ENCODE results near the gene STPG1. TPM values are rescaled to one million over a fixed set of nuclear protein-coding genes. Genes with fewer than 3 reads are reported as not detected.

Gene STPG1
- total and polyA plus RNA-seq, 9 of the 15 experiments (the other 6 are each of a cell fraction or from before 2014, with no cell fraction given) = 5.0 to 11.9 (median 8.3) TPM

GRCh38 chr1:24411963-24412362 is 1.6 kb downstream of the STPG1 start (continued):
- no peak for TF ChIP-seq POLR2AphosphoS2 (IDR thresholded peaks at IDR 0.05; ENCODE audit: low read length)
- TF ChIP-seq GATA2 (CRISPR knock-in tag; IDR thresholded peaks at IDR 0.05) = peak; percentile 67; the same call in 1 of the 2 replicates
- TF ChIP-seq CEBPG (CRISPR knock-in tag; IDR thresholded peaks at IDR 0.05) = peak; percentile 38; the same call in 1 of the 2 replicates
- no peak for TF ChIP-seq CEBPG (tag; conservative IDR thresholded peaks at IDR 0.05 in 1 of 2, IDR thresholded peaks at IDR 0.05 in 1 of 2)
- TF ChIP-seq NCOR1 (IDR thresholded peaks at IDR 0.05) = peak; percentile 69
- TF ChIP-seq, protein P1, sequence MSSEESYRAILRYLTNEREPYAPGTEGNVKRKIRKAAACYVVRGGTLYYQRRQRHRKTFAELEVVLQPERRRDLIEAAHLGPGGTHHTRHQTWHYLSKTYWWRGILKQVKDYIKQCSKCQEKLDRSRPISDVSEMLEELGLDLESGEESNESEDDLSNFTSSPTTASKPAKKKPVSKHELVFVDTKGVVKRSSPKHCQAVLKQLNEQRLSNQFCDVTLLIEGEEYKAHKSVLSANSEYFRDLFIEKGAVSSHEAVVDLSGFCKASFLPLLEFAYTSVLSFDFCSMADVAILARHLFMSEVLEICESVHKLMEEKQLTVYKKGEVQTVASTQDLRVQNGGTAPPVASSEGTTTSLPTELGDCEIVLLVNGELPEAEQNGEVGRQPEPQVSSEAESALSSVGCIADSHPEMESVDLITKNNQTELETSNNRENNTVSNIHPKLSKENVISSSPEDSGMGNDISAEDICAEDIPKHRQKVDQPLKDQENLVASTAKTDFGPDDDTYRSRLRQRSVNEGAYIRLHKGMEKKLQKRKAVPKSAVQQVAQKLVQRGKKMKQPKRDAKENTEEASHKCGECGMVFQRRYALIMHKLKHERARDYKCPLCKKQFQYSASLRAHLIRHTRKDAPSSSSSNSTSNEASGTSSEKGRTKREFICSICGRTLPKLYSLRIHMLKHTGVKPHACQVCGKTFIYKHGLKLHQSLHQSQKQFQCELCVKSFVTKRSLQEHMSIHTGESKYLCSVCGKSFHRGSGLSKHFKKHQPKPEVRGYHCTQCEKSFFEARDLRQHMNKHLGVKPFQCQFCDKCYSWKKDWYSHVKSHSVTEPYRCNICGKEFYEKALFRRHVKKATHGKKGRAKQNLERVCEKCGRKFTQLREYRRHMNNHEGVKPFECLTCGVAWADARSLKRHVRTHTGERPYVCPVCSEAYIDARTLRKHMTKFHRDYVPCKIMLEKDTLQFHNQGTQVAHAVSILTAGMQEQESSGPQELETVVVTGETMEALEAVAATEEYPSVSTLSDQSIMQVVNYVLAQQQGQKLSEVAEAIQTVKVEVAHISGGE (CRISPR knock-in tag; IDR thresholded peaks at IDR 0.05) = peak in 1 of 3 experiments; percentile 70; a peak in 2 of 6 replicates
- peak; percentile 81 for TF ChIP-seq TCF3 (CRISPR knock-in tag; IDR thresholded peaks at IDR 0.05)
- no peak for TF ChIP-seq ZBTB40 (IDR thresholded peaks at IDR 0.05)
- no peak for TF ChIP-seq ZBTB40 (CRISPR knock-in tag; IDR thresholded peaks at IDR 0.05)
- no peak for TF ChIP-seq TSC22D4 (tag; IDR thresholded peaks at IDR 0.05)
- TF ChIP-seq MAZ (CRISPR knock-in tag; conservative IDR thresholded peaks at IDR 0.05 in 1 of 2, IDR thresholded peaks at IDR 0.05 in 1 of 2) = 0 out of 4 replicates have a peak, but pooled peaks of 1 of the 2 experiments have one; percentile 29
- no peak for TF ChIP-seq ZNF511 (CRISPR knock-in tag; IDR thresholded peaks at IDR 0.05)
- peak; percentile 44; the same call in 1 of the 2 replicates for TF ChIP-seq MTA2 (IDR thresholded peaks at IDR 0.05; ENCODE audit: low read depth)
- peak; percentile 77 for TF ChIP-seq DPF2 (IDR thresholded peaks at IDR 0.05)
